ENCODE results near the gene RNF152.

DNA sequence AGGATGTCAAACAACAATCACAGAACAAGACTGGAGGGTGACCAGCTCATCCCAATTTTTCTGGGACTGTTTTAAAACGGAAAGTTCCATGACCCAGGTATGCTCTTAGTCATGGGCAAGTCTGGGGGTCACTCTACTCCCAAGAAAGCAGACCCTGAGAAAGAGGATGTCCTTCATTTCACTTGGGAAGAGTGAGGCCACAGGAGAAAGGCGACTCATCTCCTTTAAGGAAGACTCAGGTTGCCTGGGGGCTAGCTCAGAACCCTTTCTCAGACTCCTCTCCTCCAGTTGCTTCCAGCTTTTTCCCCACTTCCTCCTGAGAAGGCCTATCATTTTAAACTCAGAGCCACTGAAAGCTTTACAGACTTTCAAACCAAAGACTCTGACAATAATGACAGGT lies 9.3 kb downstream of the RNF152 start:
- TF ChIP-seq CTCF (IDR thresholded peaks at IDR 0.05) (no peak), POLR2A (IDR thresholded peaks at IDR 0.05) (no peak)
